B cell (primary cell): ENCODE measurements around the gene UBN1. TPM values are rescaled to one million over a fixed set of nuclear protein-coding genes. Genes with fewer than 3 reads are reported as not detected.

Experiments used
- ATAC-seq: fragments of 200-7000 bp; cut with Tn5 transposase; one replicate; pipeline ENCODE4 v1.10.0; 2021; ENCODE audit warnings: low read depth, mild to moderate bottlenecking, moderate number of reproducible peaks, moderate library complexity
- CTCF ChIA-PET: fragments of 350-600 bp; sonication (Branson Sonifier 250); formaldehyde crosslinking; loops from one replicate; lab custom pipeline; 2021; ENCODE audit warnings: antibody characterized with exemption, inconsistent platforms; lab: Charles Lee
- POLR2A ChIA-PET: fragments of 350-600 bp; sonication (Branson Sonifier 250); formaldehyde crosslinking; loops from one replicate; lab custom pipeline; 2021; ENCODE audit warnings: antibody characterized with exemption; lab: Charles Lee
- DNase-seq: peaks from one replicate; pipeline ENCODE4 v3.0.0; 2013
- H2AFZ ChIP-seq: 2 replicates; pipeline ENCODE4 v1.6.1; 2012; ENCODE audit warnings: mild to moderate bottlenecking, low read depth, low read length; ENCODE audit not compliant: insufficient read depth, poor library complexity, severe bottlenecking
- H3K27ac ChIP-seq, 2 donors: 1 replicate in 1 of 2; 2 replicates in 1 of 2; pipeline ENCODE4 v1.5.1; 2012 to 2013; ENCODE audit warnings: low read length in 2 of 2, mild to moderate bottlenecking in 2 of 2, moderate library complexity in 1 of 2
- H3K27me3 ChIP-seq, 4 experiments: fragments of 200-600 bp in 1 of 4; sonication (generic) in 1 of 4; replicated peaks in 1 of 4; 1 replicate in 2 of 4; 2 replicates in 2 of 4; pipeline versions ENCODE4 v1.6.1 to v1.7.0; 2013 to 2016; ENCODE audit warnings: low read length in 3 of 4, mild to moderate bottlenecking in 2 of 4, mixed read lengths in 1 of 4, moderate library complexity in 1 of 4; ENCODE audit not compliant: insufficient read depth in 4 of 4, control insufficient read depth in 3 of 4; ENCODE audit errors: control extremely low read depth in 1 of 4
- H3K36me3 ChIP-seq, 2 experiments: replicated peaks in 1 of 2; 1 replicate in 1 of 2; 2 replicates in 1 of 2; pipeline versions ENCODE4 v1.6.1 to v1.7.1; 2013; ENCODE audit warnings: low read length in 1 of 2; ENCODE audit not compliant: insufficient read depth in 2 of 2, control insufficient read depth in 1 of 2; ENCODE audit errors: control extremely low read depth in 1 of 2, extremely low read depth in 1 of 2
- H3K4me1 ChIP-seq, 2 donors: fragments of 200-600 bp in 1 of 2; sonication (generic) in 1 of 2; 1 replicate in 1 of 2; 2 replicates in 1 of 2; pipeline versions ENCODE4 v1.5.1 to v1.6.1; 2013 to 2017; ENCODE audit warnings: low read length in 2 of 2; ENCODE audit not compliant: control insufficient read depth in 2 of 2, insufficient read depth in 2 of 2
- H3K4me2 ChIP-seq: replicated peaks from 2 replicates; pipeline ENCODE3; 2012; ENCODE audit warnings: mild to moderate bottlenecking, low read depth, low read length; ENCODE audit not compliant: poor library complexity, severe bottlenecking
- H3K4me3 ChIP-seq, 5 experiments: fragments of 200-600 bp in 1 of 5; sonication (generic) in 1 of 5; 1 replicate in 3 of 5; 2 replicates in 2 of 5; pipeline versions ENCODE4 v1.5.1 to v1.7.0; 2011 to 2016; ENCODE audit warnings: low read length in 4 of 5, mild to moderate bottlenecking in 4 of 5, low read depth in 2 of 5, control low read depth in 1 of 5, moderate library complexity in 1 of 5; ENCODE audit not compliant: insufficient read depth in 1 of 5; ENCODE audit errors: control extremely low read depth in 1 of 5, extremely low read depth in 1 of 5
- H3K79me2 ChIP-seq: fragments of 200-600 bp; sonication (generic); one replicate; pipeline ENCODE4 v1.6.0; 2016; ENCODE audit warnings: low read length; ENCODE audit not compliant: control insufficient read depth, insufficient read depth
- H3K9ac ChIP-seq: fragments of 200-600 bp; sonication (generic); 2 replicates; pipeline ENCODE4 v1.6.1; 2017; ENCODE audit warnings: mild to moderate bottlenecking, low read length, moderate library complexity
- H3K9me3 ChIP-seq, 3 donors: one replicate each; pipeline versions ENCODE4 v1.6.1 to v1.7.1; 2013; ENCODE audit warnings: low read length in 2 of 3; ENCODE audit not compliant: control insufficient read depth in 2 of 3, insufficient read depth in 1 of 3; ENCODE audit errors: control extremely low read depth in 1 of 3
- H4K20me1 ChIP-seq: 2 replicates; pipeline ENCODE4 v1.6.0; 2012; ENCODE audit warnings: mild to moderate bottlenecking, low read length; ENCODE audit not compliant: insufficient read depth, control insufficient read depth, poor library complexity, severe bottlenecking
- H3K27ac Mint-ChIP-seq: one replicate; pipeline ENCODE4 v1.8.0; 2021; ENCODE audit warnings: mixed read lengths
- H3K27me3 Mint-ChIP-seq: one replicate; pipeline ENCODE4 v1.8.0; 2021; ENCODE audit warnings: mixed read lengths
- H3K4me1 Mint-ChIP-seq: one replicate; pipeline ENCODE4 v1.8.0; 2021; ENCODE audit warnings: mixed read lengths
- H3K4me3 Mint-ChIP-seq: one replicate; pipeline ENCODE4 v1.8.0; 2021; ENCODE audit warnings: mixed read lengths
- H3K9me3 Mint-ChIP-seq: one replicate; pipeline ENCODE4 v1.8.0; 2022; ENCODE audit warnings: mixed read lengths; ENCODE audit not compliant: insufficient read depth
- CTCF ChIP-seq: fragments of 200-600 bp; IDR thresholded peaks from one replicate; pipeline ENCODE4 v1.8.0; 2022; ENCODE audit warnings: antibody characterized with exemption, mild to moderate bottlenecking
- EZH2 ChIP-seq: IDR thresholded peaks from 2 replicates; pipeline ENCODE4 v1.6.1; 2012; ENCODE audit warnings: borderline replicate concordance, low read depth, mild to moderate bottlenecking, moderate library complexity, low read length; ENCODE audit not compliant: insufficient read depth, poor library complexity, severe bottlenecking
- WGBS: methylation state at CpG from one replicate; pipeline ENCODE4 v1.1.5; 2013; ENCODE audit warnings: missing lambda C conversion rate; ENCODE audit not compliant: insufficient coverage; 5-methylcytosine and 5-hydroxymethylcytosine counted together
- intact Hi-C: fragments of 100-400 bp; cut with micrococcal nuclease; formaldehyde crosslinking; loops from one replicate; pipeline ENCODE4 v1.10.0; 2022
- polyA plus RNA-seq: library from polyadenylated mRNA; depleted of rRNA; stranded (reverse); fragments of >200 nt; gene quantifications from 2 replicates; pipeline ENCODE4 v1.2.3, GENCODE V29; 2012
- total RNA-seq, 2 donors: library from RNA; stranded (reverse); fragments of 120-200 nt in 1 of 2; gene quantifications; 1 replicate in 1 of 2; 2 replicates in 1 of 2; pipeline versions ENCODE4 v1.2.3 to v1.2.4, GENCODE V29; 2013 to 2022

Gene UBN1
- total and polyA plus RNA-seq, 2 donors (not counting 1 experiment from before 2014, with no cell fraction given) = 16.6 to 38.1 TPM

- no peak overlapping the region for H2AFZ ChIP-seq
- H3K27me3 ChIP-seq = peaks cover 0 to 3% (median 0%) of the 10 kb centered on the region in 4 experiments
- no peaks in the 10 kb centered on the region for H3K36me3 ChIP-seq
- H3K4me3 Mint-ChIP-seq = no peak overlapping the region
- ATAC-seq (no peak), DNase-seq (no peak)
- no peaks in the 10 kb centered on the region for H3K79me2 ChIP-seq
- H3K4me1 Mint-ChIP-seq = no peaks in the 10 kb centered on the region
- intact Hi-C loops = no loop called here
- no peak overlapping the region for H3K9ac ChIP-seq
- H4K20me1 ChIP-seq = no peaks in the 10 kb centered on the region
- no peak overlapping the region for H3K27ac Mint-ChIP-seq
- H3K4me2 ChIP-seq = no peak overlapping the region
- no peaks in the 10 kb centered on the region for H3K4me1 ChIP-seq
- H3K9me3 Mint-ChIP-seq = peaks cover 3% of the 10 kb centered on the region
- no peak overlapping the region for H3K4me3 ChIP-seq
- peaks cover 30% of the 10 kb centered on the region for H3K27me3 Mint-ChIP-seq
- POLR2A ChIA-PET = no interaction called here
- CTCF ChIA-PET = no interaction called here
- TF ChIP-seq EZH2 (no peak), CTCF (no peak)
- H3K27ac ChIP-seq = no peak overlapping the region
- H3K9me3 ChIP-seq = peaks cover 0 to 13% (median 4%) of the 10 kb centered on the region in 3 donors
- 89% methylated on average over 11 of the region's 11 CpGs for WGBS
These were observed 53.5 kb downstream of the UBN1 start for GRCh38 chr16:4900750-4901149.

- Histone ChIP-seq H2AFZ (no peak overlapping the region), H3K4me1 (no peaks in the 10 kb centered on the region), H3K79me2 (no peaks in the 10 kb centered on the region), H3K27ac (no peak overlapping the region), H3K9me3 (peaks cover 0 to 13% (median 4%) of the 10 kb centered on the region in 3 donors), H3K9ac (no peak overlapping the region), H3K36me3 (no peaks in the 10 kb centered on the region), H3K27me3 (peaks cover 0 to 3% (median 0%) of the 10 kb centered on the region in 4 experiments), H3K4me3 (no peak overlapping the region), H4K20me1 (no peaks in the 10 kb centered on the region), H3K4me2 (no peak overlapping the region)
- Mint-ChIP-seq H3K4me1 (no peaks in the 10 kb centered on the region), H3K9me3 (peaks cover 3% of the 10 kb centered on the region), H3K4me3 (no peak overlapping the region), H3K27ac (no peak overlapping the region), H3K27me3 (peaks cover 27% of the 10 kb centered on the region)
- WGBS = 87% methylated on average over 12 of the region's 13 CpGs
- intact Hi-C loops = no loop called here
- no peak for DNase-seq
- TF ChIP-seq CTCF (no peak), EZH2 (no peak)
- POLR2A ChIA-PET = no interaction called here
- CTCF ChIA-PET = no interaction called here
- no peak for ATAC-seq
These were observed 54.8 kb downstream of the UBN1 start for GRCh38 chr16:4902038-4902437.
